ENCODE results near the gene POLR1A.

GRCh38 chr2:86017901-86018896 is 87.5 kb downstream of the POLR1A start:
- peak; percentile 64 for TF ChIP-seq POLR2AphosphoS5 (IDR thresholded peaks at IDR 0.05; ENCODE audit: insufficient read depth, low read depth, low read length)
- no peak for TF ChIP-seq EZH2 (IDR thresholded peaks at IDR 0.05; ENCODE audit: borderline replicate concordance, low read depth, low read length, severe bottlenecking)

All from endothelial cell of umbilical vein (primary cell).